Kidney epithelial cell (primary cell): ENCODE results near the gene MATR3. TPM values are rescaled to one million over a fixed set of nuclear protein-coding genes. Genes with fewer than 3 reads are reported as not detected.

Experiments
- DNase-seq: peaks from one replicate; pipeline ENCODE4 v3.0.0-alpha.2; 2010; ENCODE audit warnings: low read depth
- H3K27me3 ChIP-seq: 2 replicates; pipeline ENCODE4 v1.6.0; 2011; ENCODE audit warnings: low read length; ENCODE audit not compliant: control insufficient read depth, insufficient read depth
- H3K36me3 ChIP-seq: 2 replicates; pipeline ENCODE4 v1.5.1; 2011; ENCODE audit warnings: low read length; ENCODE audit not compliant: control insufficient read depth, insufficient read depth
- H3K4me3 ChIP-seq: 2 replicates; pipeline ENCODE4 v1.5.1; 2011; ENCODE audit warnings: low read depth, mild to moderate bottlenecking, control low read depth, low read length
- CTCF ChIP-seq: IDR thresholded peaks from 2 replicates; pipeline ENCODE4 v1.5.1; 2011; ENCODE audit warnings: mild to moderate bottlenecking, moderate library complexity, low read length, control low read depth, inconsistent platforms; ENCODE audit not compliant: insufficient read depth, poor library complexity, severe bottlenecking
- total RNA-seq: library from RNA; depleted of rRNA; stranded (reverse); fragments of >200 nt; gene quantifications from 2 replicates; pipeline ENCODE4 v1.2.3, GENCODE V29; 2015

Gene MATR3
- total RNA-seq, 1 donor from 2014 or later, result 266 TPM

DNA sequence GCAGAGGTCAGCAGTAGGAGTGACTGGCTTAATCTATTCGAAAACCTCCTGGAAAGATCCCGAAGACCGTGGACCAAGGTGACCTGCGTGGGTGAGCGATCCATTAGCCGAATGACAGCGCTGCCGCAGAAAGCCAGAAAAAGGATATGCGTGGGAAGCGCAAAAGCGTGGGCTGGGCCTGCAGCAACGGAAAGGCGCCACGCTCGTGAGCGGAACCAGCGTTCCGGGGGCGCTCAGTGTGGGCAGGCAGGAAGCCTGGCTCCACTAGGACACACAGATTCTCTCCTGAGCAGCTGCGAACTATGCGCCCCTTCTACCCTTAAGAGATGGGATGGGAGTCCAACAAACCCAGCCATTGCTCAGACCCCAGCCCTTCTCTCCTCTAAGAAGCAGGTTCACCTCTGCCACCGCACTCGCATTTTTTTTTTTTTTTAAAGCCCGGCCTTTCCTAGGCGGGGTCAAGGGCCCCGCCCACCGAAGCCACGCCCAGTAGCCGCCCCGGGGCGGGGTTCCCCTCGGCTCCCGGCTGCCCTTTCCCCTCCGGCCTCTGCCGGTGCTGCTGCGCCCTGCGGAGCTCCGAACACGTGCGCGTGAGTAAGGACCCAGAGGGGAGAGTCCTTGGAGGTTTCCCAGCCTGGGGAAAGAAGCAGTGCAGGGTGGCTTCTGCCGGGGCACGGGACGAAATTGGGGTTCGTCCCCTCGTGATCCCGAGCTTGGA is 19.8 kb upstream of the MATR3 start:
- H3K27me3 ChIP-seq, result no peaks in the 10 kb centered on the region
- TF ChIP-seq CTCF, result no peak
- no peak for DNase-seq
- peak overlapping the region; percentile 62 for H3K4me3 ChIP-seq
- no peaks in the 10 kb centered on the region for H3K36me3 ChIP-seq

DNA sequence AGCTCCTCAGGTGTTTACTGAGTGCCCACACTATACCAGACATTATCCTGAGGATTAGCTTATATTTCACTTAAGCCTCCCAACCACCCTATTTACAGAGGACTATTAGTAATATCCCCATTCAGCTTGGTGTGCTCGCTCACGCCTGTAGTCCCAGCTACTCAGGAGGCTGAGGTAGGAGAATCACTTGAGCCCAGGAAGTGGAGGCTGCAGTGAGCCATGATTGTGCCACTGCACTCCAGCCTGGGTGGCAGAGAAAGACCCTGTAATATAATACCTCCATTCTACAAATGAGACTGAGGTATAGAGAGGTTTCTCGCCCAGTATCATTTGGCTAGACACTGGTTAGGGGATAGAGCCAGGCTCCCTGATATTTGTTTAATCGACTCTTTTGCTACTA is 18.0 kb upstream of the MATR3 start:
- no peaks in the 10 kb centered on the region for H3K36me3 ChIP-seq
- no peak for DNase-seq
- no peaks in the 10 kb centered on the region for H3K27me3 ChIP-seq
- no peak overlapping the region for H3K4me3 ChIP-seq
- TF ChIP-seq CTCF, result no peak

DNA sequence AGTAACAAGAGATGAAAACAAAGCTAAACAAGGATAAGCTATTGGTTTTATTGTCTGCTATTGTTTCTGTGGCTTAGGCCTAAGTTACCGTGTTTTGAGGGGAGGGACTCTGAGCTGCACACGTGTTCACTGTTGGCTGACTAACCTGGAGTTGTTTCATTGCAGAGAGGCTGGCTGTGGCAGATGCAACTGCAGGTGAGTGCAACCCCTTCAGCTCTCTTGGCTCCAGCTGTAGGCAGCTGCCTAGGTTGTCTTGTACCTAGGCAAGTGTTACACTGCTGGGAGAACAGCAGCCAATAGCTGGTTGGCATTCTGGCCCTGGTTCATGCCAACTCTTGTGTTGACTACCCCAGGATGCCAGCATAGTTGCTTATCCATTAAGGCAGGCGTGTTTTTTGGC is 17.6 kb upstream of the MATR3 start:
- Histone ChIP-seq H3K36me3 (no peaks in the 10 kb centered on the region), H3K27me3 (no peaks in the 10 kb centered on the region), H3K4me3 (no peak overlapping the region)
- DNase-seq, result no peak
- no peak for TF ChIP-seq CTCF

DNA sequence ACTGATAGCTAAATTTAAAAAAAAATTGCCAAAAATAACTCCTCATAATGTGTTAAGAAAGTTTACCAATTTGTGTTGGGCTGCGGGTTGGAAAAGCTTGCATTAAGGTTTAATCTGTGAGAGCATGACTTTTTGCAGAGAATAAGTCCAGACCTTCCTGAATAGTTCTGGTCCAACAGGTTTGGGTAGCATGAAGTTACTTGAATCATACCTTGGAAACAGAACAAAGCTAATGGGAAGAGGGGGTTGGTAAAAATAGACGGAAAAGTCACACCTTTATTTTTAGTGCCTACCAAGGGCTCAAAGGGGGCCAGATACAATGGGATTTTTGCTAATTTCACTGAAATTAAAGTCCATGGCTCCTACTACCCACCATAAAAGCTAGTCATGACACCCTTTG is 17.1 kb upstream of the MATR3 start:
- H3K36me3 ChIP-seq, result no peaks in the 10 kb centered on the region
- no peak for DNase-seq
- no peak overlapping the region for H3K4me3 ChIP-seq

DNA sequence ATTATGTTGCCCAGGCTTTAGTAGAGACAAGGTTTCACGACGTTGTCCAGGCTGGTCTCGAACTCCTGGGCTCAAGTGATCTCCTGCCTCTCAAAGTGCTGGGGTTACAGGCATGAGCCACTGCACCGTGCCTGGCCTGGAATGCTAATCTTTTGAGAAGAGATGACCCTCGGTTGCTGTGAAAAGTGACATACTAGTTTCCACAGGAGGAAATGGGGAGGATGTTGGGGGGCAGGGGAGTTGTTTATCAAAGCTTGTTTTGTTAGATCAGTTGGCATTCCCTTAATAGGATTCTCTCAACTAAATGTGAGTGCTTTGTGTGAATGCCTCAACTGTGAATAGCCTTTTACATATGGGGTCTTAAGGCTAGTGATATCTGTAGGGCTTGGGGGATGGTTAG is 16.4 kb upstream of the MATR3 start:
- no peak for TF ChIP-seq CTCF
- no peak overlapping the region for H3K4me3 ChIP-seq
- DNase-seq, result no peak
- no peaks in the 10 kb centered on the region for H3K36me3 ChIP-seq
- no peaks in the 10 kb centered on the region for H3K27me3 ChIP-seq

More for the DNA sequence above, 17.1 kb upstream of the MATR3 start:
- no peak for TF ChIP-seq CTCF
- no peaks in the 10 kb centered on the region for H3K27me3 ChIP-seq
